Measurements from ENCODE around the gene ADAM12. TPM values are rescaled to one million over a fixed set of nuclear protein-coding genes. Genes with fewer than 3 reads are reported as not detected.

Gene ADAM12
- polyA plus RNA-seq, 1 donor = 2.2 TPM

DNA sequence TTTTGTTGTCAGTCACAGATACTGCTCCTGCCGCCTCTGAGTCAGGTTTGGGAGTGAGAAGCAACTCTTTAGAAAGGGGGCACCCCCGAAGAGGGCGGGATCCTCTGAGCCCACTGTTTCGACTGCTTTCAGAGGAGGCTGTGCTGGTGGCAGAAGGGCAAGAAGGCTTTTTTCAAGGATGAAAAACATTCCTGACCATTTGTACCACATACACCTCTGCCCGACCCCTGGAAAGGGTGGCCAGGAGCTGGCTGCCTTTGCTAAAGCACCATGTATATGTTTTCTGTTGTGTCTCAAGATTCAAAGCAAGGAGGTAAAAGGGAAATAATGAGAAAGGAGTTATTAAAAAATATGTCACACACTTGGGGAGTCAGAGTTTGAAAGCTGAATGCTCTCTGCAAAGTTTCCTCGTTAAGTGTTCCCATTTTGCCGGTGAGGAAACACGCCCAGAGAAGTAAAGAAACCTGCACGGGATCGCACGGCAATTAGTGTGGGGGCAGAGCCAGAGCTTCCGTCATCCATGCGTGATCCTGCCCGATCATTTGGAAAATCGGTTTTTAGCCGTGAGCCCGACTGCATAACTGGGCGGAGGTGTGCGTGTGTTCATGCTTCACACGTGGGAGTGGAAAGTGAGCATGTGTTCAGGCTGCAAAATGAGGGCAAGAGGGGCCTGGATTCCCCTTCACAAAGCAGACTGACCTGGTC is 163.2 kb downstream of the ADAM12 start:
- H3K9me3 ChIP-seq (ENCODE audit: control insufficient read depth, low read depth, low read length) = no peaks in the 10 kb centered on the region
- no peak overlapping the region for H3K4me3 ChIP-seq (ENCODE audit: low read length)
- WGBS (ENCODE audit: insufficient coverage, low lambda C conversion rate) = no CpG with 5 or more reads among the region's 20 CpGs
- DNase-seq = no peak
- no peaks in the 10 kb centered on the region for H3K27me3 ChIP-seq (ENCODE audit: control insufficient read depth, insufficient read depth, low read length)
- no peak overlapping the region for H3K27ac ChIP-seq (ENCODE audit: low read length)
- no peaks in the 10 kb centered on the region for H3K4me1 ChIP-seq (ENCODE audit: control insufficient read depth, insufficient read depth, low read length)
- H3K36me3 ChIP-seq (ENCODE audit: control insufficient read depth, insufficient read depth, low read length) = no peaks in the 10 kb centered on the region

DNA sequence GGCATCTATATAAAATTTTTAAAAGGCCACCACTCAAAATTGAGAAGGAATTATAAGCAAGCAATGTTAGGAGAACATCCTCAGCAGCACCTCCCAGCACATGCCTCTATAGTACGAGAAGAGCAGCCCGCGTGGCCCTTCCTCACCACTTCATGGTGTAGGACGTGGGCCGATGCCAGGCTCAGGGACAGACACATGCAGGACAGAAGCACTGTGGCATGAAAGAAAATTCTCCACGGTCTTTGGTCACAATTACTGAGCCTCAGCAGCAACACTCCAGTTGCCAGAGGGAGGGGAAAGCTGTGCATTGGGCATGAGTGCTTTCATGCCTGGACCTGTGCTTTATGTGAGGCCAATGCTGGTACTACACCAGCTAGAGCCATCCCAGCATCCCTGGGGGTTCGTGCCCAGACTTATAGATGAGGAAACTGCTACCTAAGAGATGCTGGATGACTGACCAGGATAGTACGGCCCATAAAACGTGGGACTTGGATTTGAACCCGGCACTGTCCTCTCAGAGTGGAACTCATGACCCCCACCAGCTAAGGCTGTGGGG is 164.7 kb downstream of the ADAM12 start:
- no peak overlapping the region for H3K27ac ChIP-seq (ENCODE audit: low read length)
- no peak overlapping the region for H3K4me3 ChIP-seq (ENCODE audit: low read length)
- no peak for DNase-seq
- no peaks in the 10 kb centered on the region for H3K9me3 ChIP-seq (ENCODE audit: control insufficient read depth, low read depth, low read length)
- H3K36me3 ChIP-seq (ENCODE audit: control insufficient read depth, insufficient read depth, low read length) = no peaks in the 10 kb centered on the region
- no peaks in the 10 kb centered on the region for H3K4me1 ChIP-seq (ENCODE audit: control insufficient read depth, insufficient read depth, low read length)
- WGBS (ENCODE audit: insufficient coverage, low lambda C conversion rate) = no CpG with 5 or more reads among the region's 10 CpGs
- H3K27me3 ChIP-seq (ENCODE audit: control insufficient read depth, insufficient read depth, low read length) = no peaks in the 10 kb centered on the region

GRCh38 chr10:126222736-126223511 is 165.4 kb downstream of the ADAM12 start:
- no peak for DNase-seq
- WGBS (ENCODE audit: insufficient coverage, low lambda C conversion rate) = 80% methylated on average over 2 of the region's 4 CpGs
- H3K4me1 ChIP-seq (ENCODE audit: control insufficient read depth, insufficient read depth, low read length) = no peaks in the 10 kb centered on the region

DNA sequence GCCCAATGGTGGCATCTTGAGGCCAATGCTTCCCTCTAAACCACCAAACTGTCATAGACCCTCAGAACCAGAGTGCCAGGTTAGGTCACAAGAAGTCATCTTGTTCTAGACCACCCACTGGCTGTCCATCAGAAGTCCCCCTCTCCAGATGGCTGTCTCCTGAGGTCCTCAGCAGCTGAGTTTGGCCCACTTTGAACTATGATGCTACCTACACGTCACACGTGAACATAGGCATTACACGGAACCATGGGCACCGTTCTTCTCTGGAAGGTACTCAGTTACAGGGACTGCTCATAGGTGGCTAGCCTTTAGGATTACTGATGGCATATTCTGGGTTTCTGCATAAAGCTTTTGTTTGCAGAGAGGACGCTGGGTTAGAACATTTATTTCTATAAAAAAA is 166.4 kb downstream of the ADAM12 start:
- H3K27ac ChIP-seq (ENCODE audit: low read length) = no peak overlapping the region
- H3K4me3 ChIP-seq (ENCODE audit: low read length) = no peak overlapping the region

More at GRCh38 chr10:126222736-126223511, 165.4 kb downstream of the ADAM12 start:
- Histone ChIP-seq H3K36me3 (ENCODE audit: control insufficient read depth, insufficient read depth, low read length) (no peaks in the 10 kb centered on the region), H3K27ac (ENCODE audit: low read length) (no peak overlapping the region), H3K27me3 (ENCODE audit: control insufficient read depth, insufficient read depth, low read length) (no peaks in the 10 kb centered on the region), H3K4me3 (ENCODE audit: low read length) (no peak overlapping the region), H3K9me3 (ENCODE audit: control insufficient read depth, low read depth, low read length) (no peaks in the 10 kb centered on the region)

GRCh38 chr10:126218778-126219649 is 169.3 kb downstream of the ADAM12 start:
- no peaks in the 10 kb centered on the region for H3K9me3 ChIP-seq (ENCODE audit: control insufficient read depth, low read depth, low read length)
- H3K4me3 ChIP-seq (ENCODE audit: low read length) = no peak overlapping the region
- no peaks in the 10 kb centered on the region for H3K27me3 ChIP-seq (ENCODE audit: control insufficient read depth, insufficient read depth, low read length)
- WGBS (ENCODE audit: insufficient coverage, low lambda C conversion rate) = 100% methylated on average over 1 of the region's 13 CpGs
- H3K36me3 ChIP-seq (ENCODE audit: control insufficient read depth, insufficient read depth, low read length) = no peaks in the 10 kb centered on the region
- no peak for DNase-seq
- no peak overlapping the region for H3K27ac ChIP-seq (ENCODE audit: low read length)
- H3K4me1 ChIP-seq (ENCODE audit: control insufficient read depth, insufficient read depth, low read length) = no peaks in the 10 kb centered on the region

More for the DNA sequence above, 166.4 kb downstream of the ADAM12 start:
- no peak for DNase-seq
- Histone ChIP-seq H3K4me1 (ENCODE audit: control insufficient read depth, insufficient read depth, low read length) (no peaks in the 10 kb centered on the region), H3K27me3 (ENCODE audit: control insufficient read depth, insufficient read depth, low read length) (no peaks in the 10 kb centered on the region), H3K9me3 (ENCODE audit: control insufficient read depth, low read depth, low read length) (no peaks in the 10 kb centered on the region), H3K36me3 (ENCODE audit: control insufficient read depth, insufficient read depth, low read length) (no peaks in the 10 kb centered on the region)
- WGBS (ENCODE audit: insufficient coverage, low lambda C conversion rate) = no CpG with 5 or more reads among the region's 5 CpGs

DNA sequence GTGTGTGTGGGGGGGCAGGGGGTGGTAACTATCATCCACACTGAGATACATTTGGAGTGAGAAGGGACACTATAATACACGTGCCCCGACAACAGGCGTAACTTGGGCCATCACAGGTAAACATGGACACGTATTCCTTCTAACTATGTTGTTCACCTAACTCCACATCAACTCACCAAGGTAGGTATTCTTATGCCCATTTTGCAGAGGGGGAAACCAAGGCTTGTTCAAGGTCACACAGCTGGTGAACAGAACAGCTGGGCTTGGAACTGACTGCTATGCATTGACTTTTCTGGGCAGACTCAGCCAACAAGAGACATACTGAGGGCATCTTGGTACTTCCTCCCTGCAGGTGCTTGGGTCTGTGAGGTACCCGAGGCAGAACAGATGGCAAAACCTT is 170.1 kb downstream of the ADAM12 start:
- WGBS (ENCODE audit: insufficient coverage, low lambda C conversion rate) = no CpG with 5 or more reads among the region's 5 CpGs
- Histone ChIP-seq H3K4me1 (ENCODE audit: control insufficient read depth, insufficient read depth, low read length) (no peaks in the 10 kb centered on the region), H3K4me3 (ENCODE audit: low read length) (no peak overlapping the region), H3K27me3 (ENCODE audit: control insufficient read depth, insufficient read depth, low read length) (no peaks in the 10 kb centered on the region), H3K27ac (ENCODE audit: low read length) (no peak overlapping the region), H3K36me3 (ENCODE audit: control insufficient read depth, insufficient read depth, low read length) (no peaks in the 10 kb centered on the region), H3K9me3 (ENCODE audit: control insufficient read depth, low read depth, low read length) (no peaks in the 10 kb centered on the region)
- no peak for DNase-seq

- no CpG with 5 or more reads among the region's 4 CpGs for WGBS (ENCODE audit: insufficient coverage, low lambda C conversion rate)
- H3K4me3 ChIP-seq (ENCODE audit: low read length) = no peak overlapping the region
- H3K27me3 ChIP-seq (ENCODE audit: control insufficient read depth, insufficient read depth, low read length) = no peaks in the 10 kb centered on the region
- no peaks in the 10 kb centered on the region for H3K36me3 ChIP-seq (ENCODE audit: control insufficient read depth, insufficient read depth, low read length)
- no peak for DNase-seq
- no peak overlapping the region for H3K27ac ChIP-seq (ENCODE audit: low read length)
- H3K4me1 ChIP-seq (ENCODE audit: control insufficient read depth, insufficient read depth, low read length) = no peaks in the 10 kb centered on the region
- no peaks in the 10 kb centered on the region for H3K9me3 ChIP-seq (ENCODE audit: control insufficient read depth, low read depth, low read length)
Measured at GRCh38 chr10:126216632-126216961, 171.7 kb downstream of the ADAM12 start.

DNA sequence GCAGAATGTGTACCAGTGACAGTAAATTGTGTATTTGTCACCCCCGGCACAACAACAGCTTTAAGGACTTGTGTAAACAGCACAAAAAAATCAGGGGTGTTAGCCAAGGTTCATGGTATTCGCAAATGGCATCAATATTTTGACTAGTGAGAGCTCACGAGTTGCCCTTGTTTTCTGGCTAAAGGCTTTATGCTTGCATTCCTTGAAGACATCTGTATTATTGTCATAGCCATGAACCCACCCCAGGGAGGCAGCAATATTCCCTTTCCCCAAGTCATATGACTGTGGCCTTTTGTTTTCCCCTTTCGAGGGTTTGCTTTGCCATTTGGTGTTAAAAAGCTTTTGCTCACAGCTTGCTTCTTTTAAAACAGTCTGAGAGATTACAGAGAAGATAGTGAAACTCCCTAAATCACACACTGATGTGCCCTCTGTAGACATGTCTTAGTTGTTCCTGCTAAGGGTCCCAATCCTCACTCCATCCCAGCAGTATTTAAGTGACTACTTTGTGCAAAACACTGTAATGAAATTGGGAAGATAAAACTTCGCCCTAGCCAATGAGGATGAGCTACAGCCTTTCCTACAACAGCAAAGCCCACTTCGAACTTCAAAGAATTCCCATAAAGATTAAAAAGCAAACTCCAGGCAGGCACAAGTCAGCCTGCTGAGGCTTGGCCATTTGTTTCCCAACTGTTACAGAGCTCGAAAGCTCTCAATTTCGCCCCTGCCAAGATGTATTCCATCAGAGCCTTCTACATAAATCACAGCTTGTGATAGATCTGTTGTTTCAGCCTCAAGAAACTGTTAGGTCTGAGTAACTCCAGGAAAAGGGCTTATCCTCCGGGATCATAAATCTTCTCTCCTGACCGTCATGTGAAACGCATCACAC is 172.3 kb downstream of the ADAM12 start:
- Histone ChIP-seq H3K4me3 (ENCODE audit: low read length) (no peak overlapping the region), H3K36me3 (ENCODE audit: control insufficient read depth, insufficient read depth, low read length) (no peaks in the 10 kb centered on the region), H3K4me1 (ENCODE audit: control insufficient read depth, insufficient read depth, low read length) (no peaks in the 10 kb centered on the region), H3K9me3 (ENCODE audit: control insufficient read depth, low read depth, low read length) (no peaks in the 10 kb centered on the region), H3K27ac (ENCODE audit: low read length) (no peak overlapping the region), H3K27me3 (ENCODE audit: control insufficient read depth, insufficient read depth, low read length) (no peaks in the 10 kb centered on the region)
- WGBS (ENCODE audit: insufficient coverage, low lambda C conversion rate) = 40% methylated on average over 1 of the region's 11 CpGs
- DNase-seq = no peak

DNA sequence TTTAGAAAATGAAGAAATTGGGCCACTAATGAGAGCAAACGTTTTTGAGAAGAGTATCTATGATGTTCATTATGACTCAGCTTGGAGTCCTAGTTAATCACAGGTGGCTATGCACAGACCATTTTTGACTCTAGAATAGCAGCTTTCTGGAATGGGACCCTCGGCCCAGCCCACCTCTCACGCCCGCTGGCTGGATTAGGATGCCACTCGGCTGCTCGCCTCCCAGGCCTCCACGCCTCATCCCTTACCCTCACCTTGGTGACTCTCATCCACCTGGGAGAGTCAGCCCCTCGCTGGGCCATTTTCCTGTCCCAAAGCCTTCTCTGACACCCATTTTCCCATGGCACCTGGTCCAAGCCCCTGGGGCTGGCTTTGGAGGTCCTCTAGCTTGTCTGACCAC is 173.6 kb downstream of the ADAM12 start:
- H3K27ac ChIP-seq (ENCODE audit: low read length) = no peak overlapping the region
- no peaks in the 10 kb centered on the region for H3K9me3 ChIP-seq (ENCODE audit: control insufficient read depth, low read depth, low read length)
- no peak overlapping the region for H3K4me3 ChIP-seq (ENCODE audit: low read length)
- no peaks in the 10 kb centered on the region for H3K36me3 ChIP-seq (ENCODE audit: control insufficient read depth, insufficient read depth, low read length)
- no peaks in the 10 kb centered on the region for H3K27me3 ChIP-seq (ENCODE audit: control insufficient read depth, insufficient read depth, low read length)
- no peaks in the 10 kb centered on the region for H3K4me1 ChIP-seq (ENCODE audit: control insufficient read depth, insufficient read depth, low read length)
- WGBS (ENCODE audit: insufficient coverage, low lambda C conversion rate) = 93% methylated on average over 3 of the region's 8 CpGs
- DNase-seq = no peak
